GM15510 (cell line): ENCODE results near the gene USP15.

Source experiments
- POLR2A ChIP-seq: IDR thresholded peaks from 3 replicates; pipeline ENCODE4 v1.6.1; 2011; ENCODE audit warnings: borderline replicate concordance; ENCODE audit not compliant: insufficient read length; ENCODE audit errors: extremely low read depth

The USP15 gene

GRCh38 chr12:62249419-62249818, 10.8 kb upstream of the USP15 start:
- TF ChIP-seq POLR2A = no peak

- TF ChIP-seq POLR2A = no peak
These were observed 9.3 kb upstream of the USP15 start for GRCh38 chr12:62250671-62251608.

- TF ChIP-seq POLR2A = no peak
These were observed 8.6 kb upstream of the USP15 start for GRCh38 chr12:62251609-62251958.

- TF ChIP-seq POLR2A = no peak
These were observed 7.6 kb upstream of the USP15 start for GRCh38 chr12:62252576-62252975.

- no peak for TF ChIP-seq POLR2A
These were observed 5.2 kb upstream of the USP15 start for GRCh38 chr12:62254967-62255366.

GRCh38 chr12:62256408-62257096, 3.7 kb upstream of the USP15 start:
- no peak for TF ChIP-seq POLR2A

GRCh38 chr12:62258231-62258630, 2.0 kb upstream of the USP15 start:
- no peak for TF ChIP-seq POLR2A

GRCh38 chr12:62258941-62259630, 1.1 kb upstream of the USP15 start:
- no peak for TF ChIP-seq POLR2A

GRCh38 chr12:62259631-62259992, 592 bp upstream of the USP15 start:
- TF ChIP-seq POLR2A = no peak

GRCh38 chr12:62260733-62261683, 804 bp downstream of the USP15 start:
- no peak for TF ChIP-seq POLR2A

- no peak for TF ChIP-seq POLR2A
These were observed 1.8 kb downstream of the USP15 start for GRCh38 chr12:62261876-62262517.

GRCh38 chr12:62263232-62263631, 3.0 kb downstream of the USP15 start:
- no peak for TF ChIP-seq POLR2A

- TF ChIP-seq POLR2A = no peak
These were observed 3.8 kb downstream of the USP15 start for GRCh38 chr12:62263966-62264365.

- TF ChIP-seq POLR2A = no peak
These were observed 4.5 kb downstream of the USP15 start for GRCh38 chr12:62264706-62265105.
